ENCODE data around the gene STARD3. TPM values are rescaled to one million over a fixed set of nuclear protein-coding genes. Genes with fewer than 3 reads are reported as not detected.

The STARD3 gene
- total and polyA plus RNA-seq, 9 of the 15 experiments (the other 6 are each of a cell fraction or from before 2014, with no cell fraction given): 0.63 to 87.0 (median 46.0) TPM

- FAIRE-seq (no peak), DNase-seq (ENCODE audit: extremely low read depth in 1 of 4, low spot score in 3 of 4) (no peak), ATAC-seq (no peak)
- CTCF ChIA-PET (ENCODE audit: low intra/inter-chr PET ratio): interaction anchor here (8.3 kb wide), 1 partner anchor 52 kb away, joined by 131 read pairs; no protein-coding TSS in a partner anchor
- 74% methylated on average over 5 of the region's 5 CpGs for WGBS (ENCODE audit: insufficient coverage, low coverage, missing lambda C conversion rate)
- Histone ChIP-seq H3K27me3 (ENCODE audit: control insufficient read depth in 2 of 2, insufficient read depth in 2 of 2, low read length in 2 of 2) (no peaks in the 10 kb centered on the region), H2AFZ (ENCODE audit: low read depth, low read length) (no peak overlapping the region), H3K9me1 (ENCODE audit: control insufficient read depth, insufficient read depth, low read length) (no peaks in the 10 kb centered on the region), H4K20me1 (replicated peaks; ENCODE audit: control insufficient read depth, insufficient read depth, low read length) (no peaks in the 10 kb centered on the region; the same call in 1 of the 2 replicates), H3K27ac (ENCODE audit: extremely low read depth, low read depth, low read length) (no peak overlapping the region), H3K4me3 (no peak overlapping the region), H3K79me2 (ENCODE audit: control insufficient read depth, insufficient read depth, low read length) (peaks cover 5% of the 10 kb centered on the region; the same call in 1 of the 3 replicates), H3K36me3 (ENCODE audit: control insufficient read depth, insufficient read depth, low read length) (peaks cover 7% of the 10 kb centered on the region; the same call in 2 of the 3 replicates), H3K4me2 (ENCODE audit: insufficient read depth, low read length) (no peak overlapping the region), H3K9ac (ENCODE audit: insufficient read depth in 1 of 2, low read depth in 2 of 2, low read length in 2 of 2) (peak overlapping the region in 1 of 2 experiments; percentile 88; a peak in 1 of 4 replicates), H3K9me3 (replicated peaks; ENCODE audit: control insufficient read depth, insufficient read depth, low read depth, low read length) (no peaks in the 10 kb centered on the region), H3K4me1 (replicated peaks in 1 of 2; ENCODE audit: control insufficient read depth in 2 of 2, insufficient read depth in 2 of 2, low read length in 2 of 2) (peaks cover 29 to 78% of the 10 kb centered on the region in 2 experiments; a peak in 4 of 5 replicates)
- no TSS peak for BruUV-seq (replicated peaks)
- POLR2A ChIA-PET: interaction anchor here (1.0 kb wide), 1 partner anchor 41 kb away, joined by 3 read pairs; no protein-coding TSS in a partner anchor
- in situ Hi-C loops (cut with MboI) (loop anchor here (5.0 kb wide), 1 partner anchor 52 kb away; no protein-coding TSS in a partner anchor), intact Hi-C loops (cut with micrococcal nuclease) (loop anchor here (5.0 kb wide), 1 partner anchor 78 kb away; no protein-coding TSS in a partner anchor)
- TF ChIP-seq ZNF398 (CRISPR knock-in tag; IDR thresholded peaks at IDR 0.05) (no peak), PRMT5 (CRISPR knock-in tag; IDR thresholded peaks at IDR 0.05) (no peak), ZNF174 (CRISPR knock-in tag; IDR thresholded peaks at IDR 0.05) (no peak), E2F4 (CRISPR knock-in tag; IDR thresholded peaks at IDR 0.05; ENCODE audit: low read depth) (no peak), ZNF431 (CRISPR knock-in tag; IDR thresholded peaks at IDR 0.05) (no peak), CHAMP1 (IDR thresholded peaks at IDR 0.05) (no peak), PKNOX1 (IDR thresholded peaks at IDR 0.05) (no peak), HOXB6 (CRISPR knock-in tag; IDR thresholded peaks at IDR 0.05; ENCODE audit: borderline replicate concordance) (no peak), NFE2L1 (tag; IDR thresholded peaks at IDR 0.05; ENCODE audit: borderline replicate concordance, low read depth) (no peak), ETS2 (tag; IDR thresholded peaks at IDR 0.05; ENCODE audit: borderline replicate concordance, poor library complexity, severe bottlenecking) (no peak), ZFPM2 (CRISPR knock-in tag; IDR thresholded peaks at IDR 0.05) (no peak), ZNF76 (CRISPR knock-in tag; IDR thresholded peaks at IDR 0.05; ENCODE audit: borderline replicate concordance) (no peak), HDAC1 (IDR thresholded peaks at IDR 0.05) (no peak)
Measured at GRCh38 chr17:39674179-39674578, 37.2 kb downstream of the STARD3 start.
